Mesothelial cell of epicardium (in vitro differentiated cells): Measurements from ENCODE around the gene BFAR. TPM values are rescaled to one million over a fixed set of nuclear protein-coding genes. Genes with fewer than 3 reads are reported as not detected.
"Not testable (repeated sequence)": the region's sequence is repeated elsewhere in the genome, so short reads cannot be mapped to it uniquely, and the experiment has no call there.

Experiments used
- DNase-seq, 2 experiments: peaks; one replicate each; pipeline ENCODE4 v3.0.0; 2021; ENCODE audit warnings: low spot score in 2 of 2; ENCODE audit not compliant: unreplicated experiment in 2 of 2
- H3K27ac Mint-ChIP-seq: 2 replicates; pipeline ENCODE4 v1.8.0; 2021; ENCODE audit warnings: mixed read lengths
- H3K27me3 Mint-ChIP-seq: 2 replicates; pipeline ENCODE4 v1.8.0; 2021; ENCODE audit warnings: low read depth, mixed read lengths
- H3K36me3 Mint-ChIP-seq: 2 replicates; pipeline ENCODE4 v1.8.0; 2021; ENCODE audit warnings: mixed read lengths
- H3K4me1 Mint-ChIP-seq: 2 replicates; pipeline ENCODE4 v1.8.0; 2021; ENCODE audit warnings: mixed read lengths
- H3K4me3 Mint-ChIP-seq: 2 replicates; pipeline ENCODE4 v1.8.0; 2021; ENCODE audit warnings: mild to moderate bottlenecking, moderate library complexity, mixed read lengths
- H3K9me3 Mint-ChIP-seq: 2 replicates; pipeline ENCODE4 v1.8.0; 2021; ENCODE audit warnings: mixed read lengths
- total RNA-seq: library from RNA; stranded (reverse); gene quantifications from 3 replicates; pipeline ENCODE4 v1.2.1, GENCODE V29; 2021

Gene BFAR
- total RNA-seq, 1 donor from 2014 or later: 60.7 TPM

GRCh38 chr16:14701859-14702258 lies 69.1 kb downstream of the BFAR start:
- H3K4me1 Mint-ChIP-seq, H3K9me3 Mint-ChIP-seq, H3K27me3 Mint-ChIP-seq, H3K4me3 Mint-ChIP-seq, DNase-seq, H3K27ac Mint-ChIP-seq, H3K36me3 Mint-ChIP-seq: not testable (repeated sequence)

GRCh38 chr16:14702672-14703071 lies 69.9 kb downstream of the BFAR start:
- not testable (repeated sequence) for H3K27ac Mint-ChIP-seq, H3K4me1 Mint-ChIP-seq, H3K4me3 Mint-ChIP-seq, DNase-seq, H3K9me3 Mint-ChIP-seq, H3K27me3 Mint-ChIP-seq, H3K36me3 Mint-ChIP-seq

- not testable (repeated sequence) for DNase-seq, H3K27me3 Mint-ChIP-seq, H3K36me3 Mint-ChIP-seq, H3K9me3 Mint-ChIP-seq, H3K4me3 Mint-ChIP-seq, H3K27ac Mint-ChIP-seq, H3K4me1 Mint-ChIP-seq
Measured at GRCh38 chr16:14703156-14704011, 70.6 kb downstream of the BFAR start, which contains the start of gene NPIPA3. TSS of gene NPIPA3 (plus strand) at chr16:14703411. CDS start at chr16:14708944, 5,533 bp downstream.

Other genes starting within 250 kb of the BFAR start
- 30.3 to 39.6 TPM (median 35.6 TPM) in 3 replicates for gene PARN, start 2.7 kb upstream of the BFAR start, total RNA-seq
- gene PLA2G10, start 61.4 kb downstream of the BFAR start, total RNA-seq: not detected in 3 replicates
- gene NPIPA3, start 70.5 kb downstream of the BFAR start, total RNA-seq: 4.4 to 5.7 TPM (median 4.5 TPM) in 3 replicates
- gene NPIPA2, start 109.6 kb downstream of the BFAR start, total RNA-seq: 11.2 to 17.9 TPM (median 11.5 TPM) in 3 replicates
- gene NOMO1, start 200.8 kb downstream of the BFAR start, total RNA-seq: 70.0 to 74.3 TPM (median 71.9 TPM) in 3 replicates